ENCODE data around the gene CTBP2. TPM values are rescaled to one million over a fixed set of nuclear protein-coding genes. Genes with fewer than 3 reads are reported as not detected.

The CTBP2 gene
- total RNA-seq, 1 experiment from 2014 or later, result 212 TPM

- Histone ChIP-seq H3K23me2 (ENCODE audit: insufficient read length, low read depth, low read length, poor library complexity, severe bottlenecking) (no peaks in the 10 kb centered on the region), H3K14ac (ENCODE audit: insufficient read depth, low read length) (peak overlapping the region; percentile 5; the same call in 1 of the 2 replicates), H3K9me3 (ENCODE audit: control insufficient read depth, low read depth, low read length) (no peaks in the 10 kb centered on the region), H3K18ac (ENCODE audit: insufficient read length, low read depth, low read length) (no peak overlapping the region), H2AFZ (ENCODE audit: low read length) (no peak overlapping the region), H3K56ac (ENCODE audit: insufficient read length, low read depth, low read length) (no peak overlapping the region), H2BK120ac (ENCODE audit: low read depth, low read length, poor library complexity, severe bottlenecking) (no peak overlapping the region), H2BK20ac (ENCODE audit: low read depth, low read length, poor library complexity, severe bottlenecking) (no peak overlapping the region), H3K27ac (ENCODE audit: insufficient read length, low read depth, low read length) (no peak overlapping the region), H2AK5ac (ENCODE audit: insufficient read length, low read length) (no peak overlapping the region), H4K8ac (replicated peaks; ENCODE audit: insufficient read length, low read depth, low read length) (no peak overlapping the region), H3K4me2 (ENCODE audit: insufficient read depth, insufficient read length, low read length) (no peak overlapping the region), H2BK15ac (ENCODE audit: low read depth, low read length) (no peak overlapping the region), H3K4me1 (ENCODE audit: insufficient read depth, low read length) (no peaks in the 10 kb centered on the region), H2BK12ac (ENCODE audit: insufficient read length, low read depth, low read length) (no peak overlapping the region), H4K5ac (ENCODE audit: insufficient read length, low read depth, low read length) (no peak overlapping the region), H3T11ph (ENCODE audit: low read length) (no peak overlapping the region), H3K79me1 (ENCODE audit: insufficient read depth, low read depth, low read length, poor library complexity, severe bottlenecking) (no peaks in the 10 kb centered on the region), H3K23ac (ENCODE audit: insufficient read length, low read depth, low read length) (no peak overlapping the region), H4K20me1 (ENCODE audit: control insufficient read depth, insufficient read depth, insufficient read length) (no peaks in the 10 kb centered on the region), H3K9ac (ENCODE audit: extremely low read depth, insufficient read length, low read length) (no peak overlapping the region), H4K91ac (ENCODE audit: insufficient read length, low read depth, low read length) (no peak overlapping the region), H3K27me3 (ENCODE audit: insufficient read depth, low read length) (no peaks in the 10 kb centered on the region), H2BK5ac (ENCODE audit: insufficient read length, low read length) (no peak overlapping the region), H3K79me2 (ENCODE audit: insufficient read depth, low read length) (no peaks in the 10 kb centered on the region), H3K4ac (ENCODE audit: low read depth, low read length) (no peak overlapping the region)
- H3K4me3 Mint-ChIP-seq, result no peak overlapping the region
- DNase-seq, result no peak
- no peak overlapping the region for H3K27ac Mint-ChIP-seq
- no peaks in the 10 kb centered on the region for H3K9me3 Mint-ChIP-seq
- no CpG with 5 or more reads among the region's 2 CpGs for WGBS (ENCODE audit: extremely low coverage, insufficient read length, low lambda C conversion rate)
- H3K4me1 Mint-ChIP-seq, result no peaks in the 10 kb centered on the region; a peak in 1 of 4 replicates
- no peaks in the 10 kb centered on the region for H3K36me3 Mint-ChIP-seq (ENCODE audit: insufficient read depth in 1 of 3, low read depth in 3 of 3)
- TF ChIP-seq, protein P1, sequence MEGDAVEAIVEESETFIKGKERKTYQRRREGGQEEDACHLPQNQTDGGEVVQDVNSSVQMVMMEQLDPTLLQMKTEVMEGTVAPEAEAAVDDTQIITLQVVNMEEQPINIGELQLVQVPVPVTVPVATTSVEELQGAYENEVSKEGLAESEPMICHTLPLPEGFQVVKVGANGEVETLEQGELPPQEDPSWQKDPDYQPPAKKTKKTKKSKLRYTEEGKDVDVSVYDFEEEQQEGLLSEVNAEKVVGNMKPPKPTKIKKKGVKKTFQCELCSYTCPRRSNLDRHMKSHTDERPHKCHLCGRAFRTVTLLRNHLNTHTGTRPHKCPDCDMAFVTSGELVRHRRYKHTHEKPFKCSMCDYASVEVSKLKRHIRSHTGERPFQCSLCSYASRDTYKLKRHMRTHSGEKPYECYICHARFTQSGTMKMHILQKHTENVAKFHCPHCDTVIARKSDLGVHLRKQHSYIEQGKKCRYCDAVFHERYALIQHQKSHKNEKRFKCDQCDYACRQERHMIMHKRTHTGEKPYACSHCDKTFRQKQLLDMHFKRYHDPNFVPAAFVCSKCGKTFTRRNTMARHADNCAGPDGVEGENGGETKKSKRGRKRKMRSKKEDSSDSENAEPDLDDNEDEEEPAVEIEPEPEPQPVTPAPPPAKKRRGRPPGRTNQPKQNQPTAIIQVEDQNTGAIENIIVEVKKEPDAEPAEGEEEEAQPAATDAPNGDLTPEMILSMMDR (conservative IDR thresholded peaks at IDR 0.05), result no peak
- H3K27me3 Mint-ChIP-seq (ENCODE audit: low read depth), result no peaks in the 10 kb centered on the region; the same call in 1 of the 2 replicates
Observed at GRCh38 chr10:125205431-125205830, 45.1 kb upstream of the CTBP2 start.
